GM19023 (cell line): ENCODE measurements around the gene PANK2.
"Not testable (repeated sequence)": the region's sequence is repeated elsewhere in the genome, so short reads cannot be mapped to it uniquely, and the experiment has no call there.

Experiments
- ATAC-seq: cut with Tn5 transposase; IDR thresholded peaks from one replicate; pipeline ENCODE4 v1.9.1; 2021; ENCODE audit warnings: mild to moderate bottlenecking, moderate library complexity; ENCODE audit not compliant: unreplicated experiment

PANK2 gene

DNA sequence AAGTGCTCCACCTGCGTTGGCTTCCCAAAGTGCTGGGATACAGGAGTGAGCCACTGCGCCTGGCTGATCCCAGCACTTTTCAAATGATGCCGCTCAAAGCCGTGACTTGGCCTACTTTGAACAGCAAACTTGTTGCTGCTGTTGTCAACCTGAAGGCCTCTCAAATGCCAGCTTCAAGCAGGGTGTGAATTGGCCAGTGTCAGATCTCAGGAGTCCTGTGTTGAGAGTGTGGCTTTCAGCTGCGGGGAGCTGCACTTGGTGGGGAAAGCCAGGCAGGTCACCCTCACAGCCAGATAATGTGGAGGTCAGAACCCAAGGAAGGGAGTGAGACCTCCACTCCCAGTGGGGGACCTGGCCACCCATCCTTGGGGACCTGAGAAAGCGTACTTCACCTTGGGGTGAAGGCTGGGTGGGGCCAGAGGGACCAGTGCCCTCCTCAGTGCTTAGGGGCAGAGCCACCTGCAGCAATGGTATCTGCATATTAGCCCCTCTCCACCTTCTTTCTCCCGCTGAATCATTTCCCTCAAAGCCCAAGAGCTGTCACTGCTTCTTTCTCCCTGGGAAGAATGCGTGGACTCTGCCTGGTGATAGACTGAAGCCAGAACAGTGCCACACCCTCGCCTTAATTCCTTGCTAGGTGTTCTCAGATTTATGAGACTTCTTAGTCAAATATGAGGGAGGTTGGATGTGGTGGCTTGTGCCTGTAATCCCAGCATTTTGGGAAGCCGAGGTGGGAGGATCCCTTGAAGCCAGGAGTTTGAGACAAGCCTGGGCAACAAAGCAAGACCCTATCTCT, 19.1 kb upstream of the PANK2 start:
- no peak for ATAC-seq

DNA sequence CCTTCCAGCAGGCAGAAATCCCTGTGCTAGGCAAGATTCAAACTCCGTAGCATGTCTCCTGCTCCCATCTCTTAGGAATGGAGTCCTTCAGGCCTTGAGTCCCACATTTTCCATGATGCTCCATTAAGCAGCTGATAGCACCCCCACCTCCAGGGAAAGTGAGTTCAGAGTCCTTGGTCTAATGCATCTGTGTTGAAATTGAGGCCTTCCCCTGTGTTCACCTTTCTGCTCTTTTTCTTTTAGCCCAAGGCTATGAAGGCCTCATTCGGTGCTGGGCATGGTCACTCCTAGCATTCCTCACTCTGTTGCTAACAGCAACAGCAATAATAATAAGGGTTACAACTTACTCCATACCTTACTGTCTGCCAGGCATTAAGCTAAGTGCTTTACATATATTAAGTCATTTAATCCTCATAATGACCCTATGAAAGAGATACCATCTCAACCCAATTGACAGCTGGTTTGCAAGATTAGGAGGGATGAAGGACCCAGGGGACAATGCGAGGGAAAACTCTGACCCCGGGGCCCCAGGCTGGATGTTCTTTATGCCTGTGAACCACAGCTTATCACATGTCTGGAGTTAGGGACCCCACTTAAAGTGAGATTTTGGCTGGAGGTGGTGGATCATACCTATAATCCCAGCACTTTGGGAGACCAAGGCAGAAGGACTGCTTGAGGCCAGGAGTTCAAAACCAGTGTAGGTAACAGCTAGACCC, 17.5 kb upstream of the PANK2 start:
- ATAC-seq: no peak

DNA sequence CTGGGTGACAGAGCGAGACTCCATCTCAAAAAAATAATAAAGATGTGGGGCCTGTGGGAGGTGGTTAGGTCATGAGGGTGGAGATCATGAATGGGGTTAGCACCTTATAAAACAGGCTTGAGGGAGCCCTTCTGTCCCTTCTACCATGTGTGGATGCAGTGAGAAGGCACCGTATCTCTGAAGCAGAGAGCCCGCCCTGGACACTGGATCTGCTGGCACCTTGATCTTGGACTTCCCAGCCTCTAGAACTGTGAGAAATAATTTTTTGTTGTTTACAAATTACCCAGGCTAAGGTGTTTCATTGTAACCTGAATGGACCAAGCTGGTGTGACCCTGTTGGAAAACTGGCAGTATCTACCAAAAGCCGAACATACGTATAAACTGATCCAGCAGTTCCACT, 15.7 kb upstream of the PANK2 start:
- no peak for ATAC-seq

DNA sequence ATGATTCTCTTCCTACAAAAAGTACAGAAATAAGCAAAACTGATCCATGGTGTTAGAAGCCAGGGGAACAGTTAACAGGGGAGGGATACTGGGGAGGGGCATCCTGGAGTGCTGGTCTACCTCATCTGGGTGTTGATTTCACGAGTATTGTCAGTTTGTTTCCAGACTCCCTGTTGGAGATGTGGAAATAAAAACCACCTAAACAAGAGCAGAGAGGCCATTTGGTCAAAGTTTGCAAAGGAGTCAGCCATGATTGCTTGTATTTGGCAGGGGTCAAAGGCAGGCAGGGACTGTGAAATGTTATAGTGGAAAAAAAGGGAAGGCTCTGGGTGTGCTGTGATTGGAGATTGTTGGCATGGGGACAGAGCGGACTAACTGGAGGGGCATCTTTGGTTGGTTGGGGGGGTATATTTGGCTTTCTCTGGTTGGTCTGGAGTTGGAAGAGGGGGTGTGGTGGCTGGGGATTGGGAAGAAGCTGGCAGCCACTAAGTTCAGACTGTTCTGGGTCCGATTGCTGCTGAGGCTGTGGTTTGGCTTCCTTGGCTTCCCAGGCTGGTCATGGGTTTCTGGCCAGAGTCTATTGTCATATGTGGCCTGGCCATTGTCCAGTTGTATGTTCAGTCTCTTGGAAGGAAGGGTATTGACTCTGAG, 14.9 kb upstream of the PANK2 start:
- no peak for ATAC-seq

DNA sequence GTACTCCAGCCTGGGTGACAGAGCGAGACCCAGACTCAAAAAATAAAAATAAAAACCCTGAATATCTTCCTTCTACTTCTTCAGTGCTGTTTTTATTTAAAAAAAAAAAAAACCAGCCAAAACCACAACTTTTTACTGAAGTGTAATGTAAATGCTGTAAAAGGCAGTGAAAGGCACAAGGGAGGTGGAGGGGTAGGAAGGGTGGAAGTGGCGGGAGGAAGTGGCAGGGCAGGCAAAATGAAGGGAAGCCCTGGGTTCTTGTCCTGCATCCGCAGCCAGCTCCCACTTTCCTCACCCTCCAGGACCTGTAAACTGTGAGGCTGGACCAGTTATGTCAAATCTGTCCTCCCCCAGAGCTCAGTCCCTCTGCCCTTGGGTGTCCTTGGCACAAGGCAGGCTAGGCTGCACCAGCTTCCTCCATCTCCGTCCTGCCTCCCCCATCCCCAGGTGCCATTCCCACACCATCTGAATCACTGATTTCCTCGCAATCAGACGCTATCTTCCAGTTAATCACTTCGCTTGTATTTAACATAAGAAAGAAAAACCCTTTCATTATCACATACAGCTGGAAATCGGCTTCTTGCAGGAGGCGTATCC, 13.7 kb upstream of the PANK2 start:
- ATAC-seq: no peak

DNA sequence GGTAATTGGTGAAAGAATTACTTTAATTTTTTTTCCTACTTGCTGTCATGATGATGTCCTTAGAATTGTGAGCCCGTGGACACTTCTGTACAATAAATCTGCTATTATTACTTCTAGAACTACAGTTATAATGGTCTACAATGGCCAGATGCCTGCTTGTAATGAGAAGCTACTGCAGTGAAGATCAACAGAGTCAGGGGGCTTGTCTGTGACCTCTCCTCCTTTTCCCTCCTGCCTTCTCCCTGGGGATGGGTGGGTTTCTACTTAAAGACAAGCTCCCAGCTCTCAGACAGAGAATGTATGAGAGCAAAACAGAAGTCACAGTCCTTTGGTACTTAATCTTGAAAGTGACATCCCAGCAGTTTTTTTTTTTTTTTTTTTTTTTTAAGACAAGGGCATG, 13.2 kb upstream of the PANK2 start:
- no peak for ATAC-seq

DNA sequence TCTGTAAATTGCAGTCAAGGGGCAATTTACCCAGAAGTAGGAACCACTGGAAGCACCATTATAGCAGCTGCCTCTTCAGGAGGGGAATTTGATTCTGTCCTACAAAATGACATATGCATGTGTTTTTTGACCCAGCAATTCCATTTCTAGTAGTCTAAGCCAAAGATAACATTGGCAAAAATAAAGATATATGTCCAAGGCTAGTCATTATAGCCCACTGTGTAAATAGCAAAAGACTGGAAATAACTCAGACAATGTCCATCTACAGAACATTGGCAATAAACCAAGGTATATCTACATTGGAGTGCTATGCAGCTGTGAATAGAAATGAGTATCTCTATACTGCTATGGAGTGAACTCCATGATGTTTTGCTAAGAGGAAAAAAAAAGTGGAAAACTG, 12.5 kb upstream of the PANK2 start:
- ATAC-seq: no peak

DNA sequence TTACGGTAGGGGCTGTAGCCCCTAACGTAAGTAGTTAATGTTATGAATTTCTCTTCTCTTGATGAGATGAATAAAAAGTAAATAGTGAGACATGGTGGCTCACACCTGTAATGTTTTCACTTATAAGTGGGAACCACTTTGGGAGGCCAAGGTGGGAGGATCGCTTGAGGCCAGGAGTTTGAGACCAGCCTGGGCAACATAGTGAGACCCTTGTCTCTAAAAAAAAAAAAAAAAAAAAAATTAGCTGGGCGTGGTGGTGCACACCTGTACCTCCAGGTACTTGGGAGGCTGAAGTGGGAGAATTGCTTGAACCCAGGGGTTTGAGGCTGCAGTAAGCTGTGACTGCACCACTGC, 10.3 kb upstream of the PANK2 start:
- not testable (repeated sequence) for ATAC-seq

DNA sequence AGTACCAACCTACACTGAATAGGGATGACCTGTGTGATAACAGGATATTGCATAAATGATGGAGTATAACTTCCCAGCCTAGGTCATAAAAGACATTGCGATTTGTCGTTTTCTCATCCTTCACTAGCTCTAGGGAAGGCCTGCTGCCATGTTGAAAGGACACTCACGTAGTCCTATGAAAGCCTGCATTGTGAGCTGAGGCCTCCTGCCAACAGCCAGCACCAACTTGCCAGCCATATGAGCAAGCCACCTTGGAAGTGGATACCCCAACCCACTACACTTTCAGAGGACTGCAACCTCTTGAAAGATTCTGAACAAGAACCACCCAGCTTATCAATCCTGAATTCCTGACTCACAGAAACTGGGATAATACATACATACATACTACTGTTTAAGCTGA, 3.5 kb upstream of the PANK2 start:
- ATAC-seq: no peak

DNA sequence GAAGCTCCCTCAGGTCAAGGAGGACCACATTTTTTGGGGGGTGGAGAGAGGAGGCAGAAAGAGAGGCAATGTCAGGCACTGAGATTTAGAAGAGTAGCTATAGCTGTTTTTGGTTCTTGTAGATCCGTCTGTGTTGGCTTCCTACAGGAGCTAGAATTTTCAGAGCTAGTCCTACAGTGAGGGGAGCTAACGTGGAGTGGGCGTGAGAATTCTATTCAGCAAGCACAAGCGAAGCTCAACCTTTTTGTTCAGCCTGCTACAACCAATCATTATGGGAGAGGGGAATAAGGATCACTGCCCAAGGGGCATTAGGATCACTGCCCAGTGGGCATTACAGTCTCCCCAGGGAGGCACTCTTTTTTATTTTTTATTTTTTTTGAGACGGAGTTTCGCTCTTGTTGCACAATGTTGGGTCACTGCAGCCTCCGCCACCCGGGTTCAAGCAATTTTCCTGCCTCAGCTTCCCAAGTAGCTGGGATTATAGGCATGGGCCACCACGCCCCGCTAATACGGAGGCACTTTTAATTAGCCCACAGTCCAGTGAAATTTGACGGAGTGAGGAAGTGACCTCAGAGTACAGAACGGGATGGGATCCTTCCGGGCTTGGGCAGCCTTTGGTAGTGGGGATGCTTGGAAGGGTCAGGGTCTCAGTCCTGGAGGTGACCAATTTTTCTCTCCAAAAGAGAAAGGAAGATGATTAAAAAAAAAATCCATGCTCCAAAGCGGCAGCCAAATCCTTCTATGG, 1.1 kb upstream of the PANK2 start:
- no peak for ATAC-seq

DNA sequence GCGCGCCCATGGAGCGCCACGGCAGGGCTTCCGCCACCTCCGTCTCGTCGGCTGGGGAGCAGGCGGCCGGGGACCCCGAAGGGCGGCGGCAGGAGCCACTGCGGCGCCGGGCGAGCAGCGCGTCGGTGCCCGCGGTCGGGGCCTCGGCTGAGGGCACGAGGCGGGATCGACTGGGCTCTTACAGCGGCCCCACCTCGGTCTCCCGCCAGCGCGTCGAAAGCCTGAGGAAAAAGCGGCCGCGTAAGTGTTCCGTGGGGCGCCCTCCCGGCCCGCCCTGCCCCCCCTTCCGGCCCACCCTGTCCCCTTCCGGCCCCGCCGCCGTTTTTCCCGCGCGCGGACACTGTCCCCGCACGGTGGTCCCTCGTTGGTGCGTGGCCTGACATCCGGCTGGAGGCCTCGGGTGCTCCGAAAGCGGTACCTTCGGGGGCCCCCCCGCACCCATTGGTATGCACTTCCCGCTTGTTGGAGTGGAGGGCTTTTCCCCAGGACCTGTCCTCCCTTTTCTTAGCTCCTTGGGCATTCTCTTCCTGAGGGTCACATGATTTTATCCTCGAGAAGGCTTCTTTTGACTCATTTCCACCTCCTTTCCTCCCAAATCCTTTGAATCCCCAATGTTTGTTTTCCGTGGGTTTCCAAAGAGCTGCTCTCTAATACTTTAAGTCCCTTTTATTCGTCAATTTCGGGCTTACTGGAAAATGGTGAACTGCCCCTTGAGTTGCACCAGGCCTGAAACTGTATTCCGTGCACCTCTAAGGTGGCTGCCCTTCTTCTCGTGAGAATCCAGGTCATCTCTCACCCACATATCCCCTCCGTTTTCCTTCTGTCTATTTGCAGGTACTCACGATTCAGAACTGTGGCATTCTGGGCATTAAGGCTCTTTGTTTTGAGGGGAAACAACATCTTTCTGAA, 556 bp downstream of the PANK2 start:
- ATAC-seq: peak; percentile 30

DNA sequence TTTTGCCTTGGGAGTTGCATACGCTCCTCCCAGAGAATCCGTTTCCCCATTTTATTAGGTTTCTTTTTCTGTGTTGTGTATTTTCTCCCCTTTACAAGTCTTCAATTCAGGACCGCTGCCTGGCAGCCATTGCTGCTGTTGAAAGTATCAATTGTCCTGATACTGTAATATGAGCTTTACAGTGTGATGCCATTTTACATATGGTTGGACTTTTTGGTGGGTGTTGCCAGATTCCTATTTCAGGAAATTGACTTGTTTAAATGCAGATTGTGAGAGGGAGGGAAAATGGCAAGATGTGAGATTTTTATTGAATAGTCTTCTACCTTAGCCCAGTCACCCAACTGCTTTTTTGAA, 1.2 kb downstream of the PANK2 start:
- no peak for ATAC-seq

DNA sequence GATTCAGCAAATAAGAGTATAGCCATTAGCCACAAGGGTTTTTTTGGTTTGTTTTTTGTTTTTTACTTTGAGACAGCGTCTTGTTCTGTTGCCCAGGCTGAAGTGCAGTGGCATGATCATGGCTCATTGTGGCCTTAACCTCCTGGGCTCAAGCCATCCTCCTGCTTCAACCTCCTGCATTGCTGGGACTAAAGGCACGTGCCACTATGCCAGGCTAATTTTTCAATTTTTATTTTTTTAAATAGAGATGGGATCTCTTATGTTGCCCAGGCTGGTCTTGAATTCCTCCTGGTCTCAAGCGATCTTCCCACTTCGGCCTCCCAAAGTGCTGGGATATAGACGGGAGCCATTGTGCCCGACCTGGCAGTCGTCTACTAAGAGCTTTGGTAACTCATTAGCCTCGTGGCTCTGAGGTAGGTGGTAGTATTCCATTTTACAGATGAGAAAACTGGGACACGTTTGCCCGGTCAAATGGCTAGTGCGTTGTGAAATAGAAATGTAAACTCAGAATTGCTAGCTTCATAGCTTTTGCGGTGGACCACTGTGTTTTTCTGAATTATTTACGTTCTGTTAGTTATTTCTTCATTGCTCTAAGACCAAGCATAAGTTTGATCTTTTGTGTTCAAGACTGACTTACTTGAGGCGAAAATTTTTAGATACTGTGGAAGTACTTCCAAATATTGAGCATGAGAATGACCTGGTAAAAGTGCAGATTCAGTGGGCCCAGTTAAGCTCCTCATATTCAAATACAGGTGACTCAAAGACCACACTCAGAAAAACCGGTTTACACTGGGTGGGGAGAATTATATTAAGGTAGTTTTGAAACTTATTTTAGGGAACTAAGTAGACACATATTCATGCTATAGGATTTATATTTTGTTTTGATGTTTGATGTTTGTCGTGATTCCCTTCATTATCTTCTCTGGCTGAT, 2.1 kb downstream of the PANK2 start:
- no peak for ATAC-seq

DNA sequence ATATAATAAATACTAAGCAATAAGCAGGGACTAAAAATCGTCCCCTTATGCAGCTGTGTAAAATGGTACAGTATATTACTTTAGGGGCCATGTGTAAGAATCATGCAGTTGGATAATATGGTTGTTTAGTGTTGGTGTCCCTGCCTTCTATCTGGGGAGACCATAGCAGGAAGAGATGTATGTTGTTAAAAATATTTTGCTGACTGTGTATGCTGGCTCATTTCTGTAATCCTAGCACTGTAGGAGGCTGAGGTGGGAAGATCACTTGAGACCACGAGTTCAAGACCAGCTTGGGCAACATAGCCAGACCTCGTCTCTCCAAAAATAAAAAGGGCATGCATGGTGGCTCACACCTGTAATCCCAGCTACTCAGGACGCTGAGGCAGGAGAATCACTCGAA, 5.6 kb downstream of the PANK2 start:
- ATAC-seq: no peak

DNA sequence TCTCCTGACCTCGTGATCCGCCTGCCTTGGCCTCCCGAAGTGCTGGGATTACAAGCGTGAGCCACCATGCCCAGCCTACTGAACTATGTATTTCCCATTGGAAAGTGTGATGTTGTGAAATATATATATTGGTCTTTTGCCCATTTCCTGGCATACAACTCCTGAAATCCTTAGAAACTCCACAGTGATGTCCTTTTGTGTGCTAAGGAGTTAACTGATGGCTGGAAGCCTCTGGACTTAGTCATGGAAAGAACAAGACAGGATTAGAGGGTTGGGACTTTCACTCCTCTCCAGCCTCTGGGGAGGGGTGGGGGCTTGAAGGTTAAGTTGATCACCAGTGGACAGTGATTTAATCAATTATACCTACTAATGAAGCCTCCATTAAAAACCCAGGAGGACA, 7.1 kb downstream of the PANK2 start:
- ATAC-seq: no peak

DNA sequence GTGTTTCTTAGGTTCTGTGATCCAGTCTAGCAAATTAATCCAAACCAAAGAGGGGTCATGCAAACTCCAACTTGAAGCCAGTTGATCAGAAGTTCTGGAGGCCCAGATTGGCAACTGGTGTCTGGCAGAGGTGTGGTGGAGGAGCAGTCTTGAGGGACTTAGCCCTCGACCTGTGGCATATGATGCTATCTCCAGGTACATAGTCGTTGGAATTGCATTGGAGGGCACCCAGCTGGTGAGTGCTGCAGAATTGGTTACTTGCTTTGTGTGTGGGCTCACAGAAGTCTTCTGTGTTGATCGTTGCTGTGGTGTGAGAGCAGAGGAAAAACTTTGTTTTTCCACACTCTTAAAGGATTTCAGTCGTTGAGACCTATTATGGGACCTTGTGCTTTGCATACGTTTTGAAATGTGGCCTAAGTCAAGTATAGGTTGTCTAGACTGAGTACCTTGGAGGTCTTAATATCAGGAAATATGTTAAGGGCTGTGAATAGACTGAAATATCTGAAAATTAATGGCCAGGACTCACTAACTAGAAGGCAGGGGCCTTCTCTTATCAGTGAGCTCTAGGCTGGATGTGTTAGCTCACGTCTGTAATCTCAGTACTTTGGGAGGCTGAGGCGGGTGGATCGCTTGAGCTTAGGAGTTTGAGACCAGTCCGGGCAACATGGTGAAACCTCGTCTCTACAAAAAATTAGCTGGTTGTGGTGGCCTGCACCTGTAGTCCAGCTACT, 7.8 kb downstream of the PANK2 start:
- no peak for ATAC-seq

DNA sequence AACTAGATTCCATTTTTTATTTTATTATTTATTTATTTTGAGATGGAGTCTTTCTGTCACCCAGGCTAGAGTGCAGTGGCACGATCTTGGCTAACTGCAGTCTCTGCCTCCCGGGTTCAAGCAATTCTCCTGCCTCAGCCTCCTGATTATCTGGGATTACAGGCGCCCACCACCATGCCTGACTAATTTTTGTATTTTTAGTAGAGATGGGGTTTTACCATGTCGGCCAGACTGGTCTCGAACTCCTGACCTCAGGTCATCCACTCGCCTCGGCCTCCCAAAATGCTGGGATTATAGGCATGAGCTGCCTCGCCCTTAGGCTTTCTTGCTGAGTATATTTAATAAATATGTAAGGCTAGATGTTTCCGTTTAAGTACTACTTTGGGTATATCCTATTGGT, 9.0 kb downstream of the PANK2 start:
- not testable (repeated sequence) for ATAC-seq

DNA sequence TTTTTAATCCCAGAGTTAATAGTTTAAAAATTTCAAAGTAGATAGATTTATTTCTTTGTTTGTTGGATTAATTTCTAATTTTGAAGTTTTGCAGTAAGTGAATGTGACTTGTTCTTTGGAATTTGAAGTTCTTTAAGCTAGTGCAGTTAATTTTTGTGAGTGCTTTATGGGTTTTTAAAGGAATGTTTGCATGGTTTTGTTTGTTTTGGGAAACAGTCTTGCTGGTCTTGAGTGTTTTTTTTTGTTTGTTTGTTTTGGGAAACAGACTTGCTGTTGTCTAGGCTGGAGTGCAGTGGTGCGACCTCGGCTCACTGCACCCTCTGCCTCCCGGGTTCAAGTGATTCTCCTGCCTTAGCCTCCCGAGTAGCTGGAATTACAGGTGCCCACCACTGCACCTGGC, 9.5 kb downstream of the PANK2 start:
- no peak for ATAC-seq
